Measurements from ENCODE around the gene CEL.

GRCh38 chr9:133037775-133038515, 23.8 kb upstream of the CEL start:
- TF ChIP-seq POLR2AphosphoS2 (IDR thresholded peaks at IDR 0.05; ENCODE audit: low read depth, low read length) (no peak), POLR2AphosphoS5 (IDR thresholded peaks at IDR 0.05; ENCODE audit: low read length) (no peak), RFX5 (IDR thresholded peaks at IDR 0.05; ENCODE audit: low read depth, low read length) (no peak), RAD21 (IDR thresholded peaks at IDR 0.05; ENCODE audit: insufficient read depth, low read depth, low read length) (no peak), CTCF (IDR thresholded peaks at IDR 0.05 in 2 of 3, conservative IDR thresholded peaks at IDR 0.05 in 1 of 3; ENCODE audit: control insufficient read depth in 2 of 3, extremely low read depth in 1 of 3, insufficient read depth in 1 of 3, low read depth in 3 of 3, low read length in 3 of 3) (no peak), PBX3 (IDR thresholded peaks at IDR 0.05; ENCODE audit: insufficient replicate concordance, low read depth, low read length) (no peak), POLR2A (IDR thresholded peaks at IDR 0.05; ENCODE audit: low read depth, low read length) (no peak), REST (IDR thresholded peaks at IDR 0.05; ENCODE audit: low read depth, low read length) (no peak)
